ENCODE data around the gene SYCN.

SYCN gene

DNA sequence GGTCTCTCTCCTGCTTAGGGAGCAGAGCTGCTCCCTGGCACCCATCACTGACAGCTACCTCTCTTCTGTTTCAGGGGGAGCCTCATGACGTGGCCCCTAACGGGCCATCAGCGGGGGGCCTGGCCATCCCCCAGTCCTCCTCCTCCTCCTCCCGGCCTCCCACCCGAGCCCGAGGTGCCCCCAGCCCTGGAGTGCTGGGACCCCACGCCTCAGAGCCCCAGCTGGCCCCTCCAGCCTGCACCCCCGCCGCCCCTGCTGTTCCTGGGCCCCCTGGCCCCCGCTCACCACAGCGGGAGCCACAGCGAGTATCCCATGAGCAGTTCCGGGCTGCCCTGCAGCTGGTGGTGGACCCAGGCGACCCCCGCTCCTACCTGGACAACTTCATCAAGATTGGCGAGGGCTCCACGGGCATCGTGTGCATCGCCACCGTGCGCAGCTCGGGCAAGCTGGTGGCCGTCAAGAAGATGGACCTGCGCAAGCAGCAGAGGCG lies 30.5 kb downstream of the SYCN start:
- no peaks in the 10 kb centered on the region for H3K27me3 Mint-ChIP-seq
- H3K27ac Mint-ChIP-seq, result no peak overlapping the region
- H3K4me1 Mint-ChIP-seq (ENCODE audit: low read depth), result no peaks in the 10 kb centered on the region
- no peak overlapping the region for H3K4me3 Mint-ChIP-seq
- no peaks in the 10 kb centered on the region for H3K9me3 Mint-ChIP-seq
- no peaks in the 10 kb centered on the region for H3K36me3 Mint-ChIP-seq (ENCODE audit: low read depth)

DNA sequence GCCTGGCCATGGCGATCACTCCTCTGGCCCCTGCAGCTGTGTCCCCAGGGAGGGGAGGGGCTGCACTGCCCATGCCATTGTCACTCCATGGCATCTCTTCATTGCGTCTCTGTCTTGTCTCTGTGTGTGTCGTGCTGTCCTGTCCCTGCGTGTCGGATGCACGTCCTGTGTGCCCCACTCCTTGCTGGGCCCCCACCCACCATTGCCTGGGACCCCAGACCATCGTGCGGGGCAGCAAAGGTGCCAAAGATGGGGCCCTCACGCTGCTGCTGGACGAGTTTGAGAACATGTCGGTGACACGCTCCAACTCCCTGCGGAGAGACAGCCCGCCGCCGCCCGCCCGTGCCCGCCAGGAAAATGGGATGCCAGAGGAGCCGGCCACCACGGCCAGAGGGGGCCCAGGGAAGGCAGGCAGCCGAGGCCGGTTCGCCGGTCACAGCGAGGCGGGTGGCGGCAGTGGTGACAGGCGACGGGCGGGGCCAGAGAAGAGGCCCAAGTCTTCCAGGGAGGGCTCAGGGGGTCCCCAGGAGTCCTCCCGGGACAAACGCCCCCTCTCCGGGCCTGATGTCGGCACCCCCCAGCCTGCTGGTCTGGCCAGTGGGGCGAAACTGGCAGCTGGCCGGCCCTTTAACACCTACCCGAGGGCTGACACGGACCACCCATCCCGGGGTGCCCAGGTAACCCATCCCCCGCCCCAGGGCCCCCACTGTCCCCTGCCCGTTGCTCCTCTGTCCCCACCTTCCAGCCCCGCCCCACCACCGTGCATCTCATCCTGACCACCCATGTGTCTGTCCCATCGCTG lies 31.2 kb downstream of the SYCN start:
- no peak overlapping the region for H3K27ac Mint-ChIP-seq
- H3K4me3 Mint-ChIP-seq, result no peak overlapping the region
- H3K4me1 Mint-ChIP-seq (ENCODE audit: low read depth), result no peaks in the 10 kb centered on the region
- no peaks in the 10 kb centered on the region for H3K36me3 Mint-ChIP-seq (ENCODE audit: low read depth)
- H3K9me3 Mint-ChIP-seq, result no peaks in the 10 kb centered on the region
- H3K27me3 Mint-ChIP-seq, result no peaks in the 10 kb centered on the region

DNA sequence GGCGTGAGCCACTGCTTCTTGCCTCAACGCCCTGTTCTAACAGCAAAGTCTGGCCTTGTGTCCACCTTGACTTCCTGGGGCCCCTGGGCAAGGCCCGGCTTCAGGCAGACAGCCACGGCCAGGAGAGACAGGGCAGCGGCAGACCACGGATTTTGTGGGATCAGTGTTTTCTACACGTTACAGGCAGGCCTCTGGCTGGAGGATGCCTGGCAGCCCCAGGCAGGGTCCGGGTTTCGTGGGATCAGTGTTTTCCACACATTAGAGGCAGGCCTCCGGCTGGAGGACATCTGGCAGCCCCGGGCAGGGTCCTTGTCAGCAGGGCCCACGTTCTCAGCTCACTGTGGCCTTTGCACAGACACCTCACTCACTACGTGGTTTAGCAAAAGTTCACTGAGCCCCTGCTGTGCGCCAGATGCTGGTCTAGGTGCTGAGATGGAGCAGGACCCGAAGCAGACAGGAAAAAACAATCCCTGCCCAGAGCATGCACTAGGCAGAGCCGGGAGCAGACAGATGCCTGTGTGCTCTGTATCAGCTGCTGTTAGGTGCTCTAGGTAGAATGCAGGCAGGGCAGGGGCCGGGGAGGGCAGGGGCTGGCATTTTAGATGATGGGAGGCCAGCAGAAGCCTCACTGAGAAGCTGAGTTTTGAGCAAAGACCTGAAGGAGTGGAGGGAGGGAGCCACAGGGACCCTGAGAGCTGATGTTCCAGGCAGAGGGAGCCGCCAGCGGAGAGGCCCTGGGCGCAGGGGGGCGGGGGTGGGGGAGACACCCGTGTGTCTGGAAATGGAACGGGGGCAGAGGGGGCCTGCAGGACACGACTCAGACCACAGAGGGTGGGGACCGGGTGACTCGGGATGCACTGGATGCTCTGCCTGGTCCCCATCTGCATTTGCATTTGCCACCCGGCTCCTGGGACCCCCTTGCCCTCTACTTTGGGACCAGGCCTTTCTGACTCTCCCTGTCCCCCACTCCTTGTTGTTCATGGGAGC lies 32.3 kb downstream of the SYCN start:
- H3K27me3 Mint-ChIP-seq, result no peaks in the 10 kb centered on the region
- no peak overlapping the region for H3K4me3 Mint-ChIP-seq
- H3K36me3 Mint-ChIP-seq (ENCODE audit: low read depth), result no peaks in the 10 kb centered on the region
- H3K27ac Mint-ChIP-seq, result no peak overlapping the region
- no peaks in the 10 kb centered on the region for H3K4me1 Mint-ChIP-seq (ENCODE audit: low read depth)
- H3K9me3 Mint-ChIP-seq, result no peaks in the 10 kb centered on the region

DNA sequence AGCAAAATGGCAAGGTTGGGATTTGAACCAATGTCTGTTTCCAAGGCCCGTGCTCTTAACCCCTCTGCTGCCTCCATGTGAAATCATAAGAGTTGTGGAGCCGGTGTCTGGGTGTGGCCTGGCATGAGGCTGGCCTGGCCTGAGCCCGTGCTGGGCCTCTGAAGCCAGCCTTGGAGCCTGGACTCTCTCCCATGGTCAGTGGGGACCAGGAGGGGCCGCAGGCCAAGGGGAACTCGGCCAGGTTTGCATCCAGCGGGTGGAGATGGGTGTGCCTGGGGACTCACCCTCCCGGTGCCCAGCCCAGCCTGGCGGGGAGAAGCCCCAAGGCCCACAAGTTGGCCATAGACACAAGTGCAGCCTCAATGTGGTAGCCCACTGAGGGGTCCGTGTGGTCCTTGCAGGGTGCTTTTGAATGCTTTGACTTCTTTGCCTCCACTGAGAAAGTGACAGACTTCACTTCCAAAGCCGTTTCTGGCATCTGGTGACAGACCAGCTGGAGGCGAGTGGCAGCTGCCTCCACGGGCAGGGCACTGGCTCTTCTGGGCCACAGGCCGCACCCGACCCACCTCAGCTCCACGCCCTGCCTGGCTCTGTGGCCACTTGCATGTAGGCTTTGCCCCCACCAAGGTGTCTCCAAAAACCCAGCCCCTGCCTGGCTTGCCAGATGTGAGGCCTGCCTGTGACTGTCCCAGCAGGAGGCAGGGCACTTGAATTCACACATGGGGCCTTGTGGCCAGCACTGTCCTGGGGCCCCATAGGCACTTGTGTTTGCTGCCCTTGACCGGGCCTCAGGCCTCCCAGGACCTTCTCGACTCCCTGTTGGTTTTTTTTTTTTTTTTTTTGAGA lies 33.5 kb downstream of the SYCN start:
- Mint-ChIP-seq H3K27ac (no peak overlapping the region), H3K9me3 (no peaks in the 10 kb centered on the region), H3K4me3 (no peak overlapping the region), H3K27me3 (no peaks in the 10 kb centered on the region), H3K4me1 (ENCODE audit: low read depth) (no peaks in the 10 kb centered on the region), H3K36me3 (ENCODE audit: low read depth) (no peaks in the 10 kb centered on the region)

DNA sequence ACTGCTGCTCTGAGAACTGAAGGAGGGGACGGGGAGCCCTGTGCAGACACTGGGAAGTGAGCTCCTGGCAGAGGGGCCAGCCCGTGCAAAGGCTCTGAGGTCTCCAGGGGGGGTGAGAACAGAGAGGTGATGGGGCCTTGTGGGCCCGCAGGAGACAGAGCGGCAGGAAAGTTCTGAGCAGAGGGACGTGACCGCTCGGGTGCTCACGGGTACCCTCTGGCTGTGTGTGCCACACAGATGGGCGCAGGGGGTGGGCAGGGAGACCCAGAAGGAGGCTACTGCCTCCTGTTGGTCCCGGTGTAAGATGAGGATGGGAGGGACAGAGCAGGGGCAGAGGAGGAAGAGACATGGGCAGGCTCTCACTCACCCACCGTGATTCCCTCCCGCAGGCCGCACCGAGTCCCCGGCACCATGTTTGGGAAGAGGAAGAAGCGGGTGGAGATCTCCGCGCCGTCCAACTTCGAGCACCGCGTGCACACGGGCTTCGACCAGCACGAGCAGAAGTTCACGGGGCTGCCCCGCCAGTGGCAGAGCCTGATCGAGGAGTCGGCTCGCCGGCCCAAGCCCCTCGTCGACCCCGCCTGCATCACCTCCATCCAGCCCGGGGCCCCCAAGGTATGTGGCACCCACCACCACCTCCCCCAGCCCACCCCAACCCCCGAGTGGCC lies 34.8 kb downstream of the SYCN start:
- H3K27me3 Mint-ChIP-seq, result no peaks in the 10 kb centered on the region
- H3K4me3 Mint-ChIP-seq, result no peak overlapping the region
- H3K9me3 Mint-ChIP-seq, result no peaks in the 10 kb centered on the region
- H3K27ac Mint-ChIP-seq, result no peak overlapping the region
- H3K4me1 Mint-ChIP-seq (ENCODE audit: low read depth), result no peaks in the 10 kb centered on the region
- no peaks in the 10 kb centered on the region for H3K36me3 Mint-ChIP-seq (ENCODE audit: low read depth)

DNA sequence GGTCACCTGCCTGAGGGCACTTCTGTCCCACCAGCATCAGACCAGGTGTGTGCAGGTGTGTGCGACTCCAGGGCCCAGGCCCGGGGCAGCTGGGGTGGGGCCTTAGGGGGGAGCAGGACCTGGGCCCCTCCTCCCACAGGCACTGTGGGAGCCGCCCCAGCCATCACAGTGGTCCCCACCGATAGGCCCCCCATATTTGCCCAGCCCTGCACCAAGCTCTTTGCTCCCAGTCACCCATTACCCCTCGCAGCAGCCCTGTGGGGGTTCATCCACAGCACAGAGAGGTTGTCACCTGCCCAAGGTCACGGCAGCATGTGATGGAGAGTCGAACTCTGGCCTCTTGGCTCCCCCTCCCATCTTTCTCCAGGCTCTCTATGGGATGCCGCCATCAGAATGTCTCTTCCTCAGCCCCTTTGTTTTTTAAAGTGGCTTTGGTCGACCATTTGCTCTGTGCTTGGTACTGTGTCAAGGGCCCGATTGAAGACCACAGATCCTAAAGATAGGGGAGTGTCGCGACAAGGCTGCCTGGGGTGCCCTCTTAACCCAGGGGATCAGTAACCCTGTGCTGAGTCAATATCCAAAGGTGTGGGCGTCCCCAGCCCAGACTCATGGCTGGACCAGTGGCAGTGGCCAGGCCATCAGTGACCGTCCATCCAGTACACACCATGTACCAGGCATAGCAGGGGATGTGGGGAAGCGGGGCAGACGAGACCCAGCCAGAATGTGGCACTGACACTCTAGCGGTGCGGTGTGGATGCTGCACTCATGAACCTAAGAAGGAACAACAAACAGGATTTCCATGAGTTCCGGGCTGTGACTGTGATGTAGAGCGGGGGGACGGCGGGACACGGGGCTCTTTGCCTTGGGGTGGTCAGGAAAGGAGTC lies 35.6 kb downstream of the SYCN start:
- peaks cover under 1% of the 10 kb centered on the region for H3K4me1 Mint-ChIP-seq (ENCODE audit: low read depth)
- H3K36me3 Mint-ChIP-seq (ENCODE audit: low read depth), result no peaks in the 10 kb centered on the region

DNA sequence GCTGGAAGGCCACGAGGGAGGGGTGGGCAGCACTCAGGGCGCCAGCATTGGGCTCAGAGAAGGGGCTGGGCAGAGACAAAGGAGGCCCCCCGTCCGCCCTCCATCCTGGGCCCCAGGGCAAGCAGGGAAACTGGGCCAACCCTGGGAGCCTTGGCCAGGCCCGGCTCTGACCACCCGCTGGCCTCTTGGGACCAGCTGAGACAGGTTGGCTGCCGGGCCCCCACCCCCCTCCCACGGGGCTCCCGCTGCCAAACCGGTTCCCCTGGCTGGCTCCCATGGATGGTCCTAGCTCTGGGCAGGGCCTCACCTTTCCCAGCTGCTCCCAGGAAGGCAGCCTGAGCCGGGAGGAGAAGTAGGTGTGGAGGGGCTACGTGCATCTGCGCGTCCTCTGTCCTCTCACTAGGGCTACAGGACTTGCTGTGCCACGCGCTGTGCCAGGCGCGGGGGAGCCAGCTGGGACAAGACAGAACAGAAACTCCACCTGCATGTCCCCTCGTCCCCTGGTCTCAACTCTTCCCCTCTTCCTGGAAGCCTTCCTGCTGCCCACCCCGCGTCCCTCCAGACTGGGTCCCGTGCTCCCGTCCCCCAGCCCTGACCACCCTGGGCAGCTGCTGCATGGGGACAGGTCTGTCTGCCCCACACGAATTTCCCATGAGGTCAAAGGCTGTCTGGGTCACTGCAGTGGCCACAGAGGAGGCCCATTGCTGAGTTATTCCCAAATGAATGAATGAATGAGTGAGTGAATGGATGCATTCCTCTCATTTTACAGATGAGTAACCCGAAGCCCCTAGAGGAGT lies 36.4 kb downstream of the SYCN start:
- Mint-ChIP-seq H3K9me3 (no peaks in the 10 kb centered on the region), H3K27ac (no peak overlapping the region), H3K27me3 (no peaks in the 10 kb centered on the region), H3K4me3 (no peak overlapping the region), H3K36me3 (ENCODE audit: low read depth) (no peaks in the 10 kb centered on the region), H3K4me1 (ENCODE audit: low read depth) (peaks cover 7% of the 10 kb centered on the region)

More for the DNA sequence above, 35.6 kb downstream of the SYCN start:
- no peak overlapping the region for H3K4me3 Mint-ChIP-seq
- no peak overlapping the region for H3K27ac Mint-ChIP-seq
- H3K27me3 Mint-ChIP-seq, result no peaks in the 10 kb centered on the region
- H3K9me3 Mint-ChIP-seq, result no peaks in the 10 kb centered on the region

DNA sequence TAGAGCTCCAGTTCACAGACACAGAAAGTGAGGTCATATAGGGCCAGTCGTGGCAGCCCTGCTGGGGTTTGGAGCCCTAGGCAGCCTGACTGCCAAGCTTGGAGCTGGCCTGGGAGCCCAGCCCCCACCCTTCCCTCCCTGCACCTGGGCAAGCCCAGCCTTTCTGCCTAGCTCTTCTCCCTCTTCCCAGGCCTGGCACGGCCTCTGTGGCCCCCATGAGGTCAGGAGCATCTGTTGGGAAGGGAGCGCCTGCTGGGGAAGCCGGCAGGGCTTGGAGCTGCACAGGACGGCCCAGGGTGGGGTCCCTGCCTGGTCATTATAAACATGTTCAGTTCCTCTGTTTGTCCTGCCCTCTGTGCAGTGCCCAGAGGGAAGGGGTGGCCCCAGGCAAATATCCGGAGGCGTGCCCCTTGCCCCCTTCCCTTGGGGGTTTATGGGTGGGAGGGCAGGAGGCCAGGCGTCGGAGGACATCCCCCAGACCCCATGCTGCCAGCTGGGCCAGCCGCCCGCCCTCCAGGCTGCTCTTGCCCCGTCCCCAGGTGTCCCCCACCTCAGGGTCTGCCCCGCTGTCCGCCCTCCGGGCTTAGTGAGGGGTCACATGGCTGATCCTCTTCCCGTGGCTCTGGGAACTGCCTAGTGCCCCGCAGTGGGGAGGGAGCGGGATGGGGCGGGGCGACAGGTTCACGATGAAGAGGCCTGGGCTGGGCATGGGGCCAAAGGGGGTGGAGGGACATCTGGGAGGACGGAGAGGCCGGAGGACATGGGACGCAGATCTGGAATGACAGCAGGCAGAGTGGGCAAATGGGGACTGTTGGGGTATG lies 37.3 kb downstream of the SYCN start:
- Mint-ChIP-seq H3K9me3 (no peaks in the 10 kb centered on the region), H3K27me3 (no peaks in the 10 kb centered on the region), H3K27ac (no peak overlapping the region), H3K4me3 (no peak overlapping the region), H3K36me3 (ENCODE audit: low read depth) (no peaks in the 10 kb centered on the region), H3K4me1 (ENCODE audit: low read depth) (peaks cover 11% of the 10 kb centered on the region)

DNA sequence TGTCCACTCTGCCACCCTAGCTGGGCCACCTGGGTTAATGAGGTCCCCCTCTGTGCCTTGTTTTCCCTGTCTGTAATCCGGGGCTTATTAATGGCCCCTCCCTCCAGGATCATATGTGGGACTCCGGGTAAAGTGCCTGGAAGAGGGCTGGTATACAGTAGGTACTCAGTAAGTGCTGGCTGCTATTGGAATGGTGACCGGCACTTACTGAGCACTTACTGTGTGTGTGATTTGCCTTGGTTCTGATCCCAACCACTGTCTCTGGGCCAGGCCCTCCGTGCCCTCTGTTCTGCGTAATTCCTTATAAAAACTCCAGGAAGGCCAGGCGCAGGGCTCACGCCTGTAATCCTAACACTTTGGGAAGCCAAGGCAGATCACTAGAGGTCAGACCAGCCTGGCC lies 38.2 kb downstream of the SYCN start:
- H3K4me3 Mint-ChIP-seq, result no peak overlapping the region
- H3K27me3 Mint-ChIP-seq, result no peaks in the 10 kb centered on the region
- H3K36me3 Mint-ChIP-seq (ENCODE audit: low read depth), result no peaks in the 10 kb centered on the region
- peaks cover 11% of the 10 kb centered on the region for H3K4me1 Mint-ChIP-seq (ENCODE audit: low read depth)
- H3K9me3 Mint-ChIP-seq, result no peaks in the 10 kb centered on the region
- no peak overlapping the region for H3K27ac Mint-ChIP-seq

DNA sequence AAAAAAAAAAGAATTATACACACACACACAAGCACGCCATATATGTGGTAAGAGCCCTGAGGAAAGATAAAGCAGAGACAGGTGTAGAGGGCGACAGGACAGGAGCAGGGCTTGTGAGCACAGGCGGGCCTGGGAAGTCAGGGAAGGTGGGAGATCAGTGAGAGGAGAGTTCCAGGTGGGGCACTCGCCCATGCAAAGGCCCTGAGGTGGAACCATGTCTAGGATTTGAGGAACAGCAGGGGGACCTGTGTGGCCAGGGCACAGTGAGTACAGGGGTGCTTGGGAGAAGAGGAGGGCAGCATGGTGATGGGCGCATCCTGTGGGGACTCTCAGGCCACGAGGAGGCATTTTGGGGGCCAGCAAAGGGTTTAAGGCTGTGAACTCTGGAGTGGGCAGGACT lies 39.8 kb downstream of the SYCN start:
- peaks cover 11% of the 10 kb centered on the region for H3K4me1 Mint-ChIP-seq (ENCODE audit: low read depth)
- H3K27ac Mint-ChIP-seq, result no peak overlapping the region
- no peak overlapping the region for H3K4me3 Mint-ChIP-seq
- no peaks in the 10 kb centered on the region for H3K27me3 Mint-ChIP-seq
- no peaks in the 10 kb centered on the region for H3K9me3 Mint-ChIP-seq
- no peaks in the 10 kb centered on the region for H3K36me3 Mint-ChIP-seq (ENCODE audit: low read depth)

DNA sequence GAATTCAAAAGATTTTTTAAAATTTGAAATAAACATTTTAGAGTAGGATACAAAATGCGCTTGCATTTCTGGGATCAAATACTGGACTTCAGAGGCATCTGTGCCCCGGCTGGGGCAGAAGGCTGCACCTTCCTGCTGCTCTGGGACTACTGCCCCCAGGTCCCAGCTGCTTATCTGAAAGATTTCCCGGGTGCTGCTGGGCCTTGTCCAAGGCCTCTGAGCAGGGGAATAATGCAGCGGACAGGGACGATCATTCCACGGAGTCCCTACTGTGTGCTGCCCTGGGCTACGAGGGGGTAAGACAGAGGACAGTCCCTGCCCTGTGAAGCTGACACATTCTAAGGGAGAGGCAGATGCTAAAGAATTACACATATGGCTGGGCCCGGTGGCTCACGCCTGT lies 40.4 kb downstream of the SYCN start:
- Mint-ChIP-seq H3K9me3 (no peaks in the 10 kb centered on the region), H3K27me3 (no peaks in the 10 kb centered on the region), H3K27ac (no peak overlapping the region), H3K4me1 (ENCODE audit: low read depth) (peaks cover 11% of the 10 kb centered on the region), H3K4me3 (no peak overlapping the region), H3K36me3 (ENCODE audit: low read depth) (no peaks in the 10 kb centered on the region)

DNA sequence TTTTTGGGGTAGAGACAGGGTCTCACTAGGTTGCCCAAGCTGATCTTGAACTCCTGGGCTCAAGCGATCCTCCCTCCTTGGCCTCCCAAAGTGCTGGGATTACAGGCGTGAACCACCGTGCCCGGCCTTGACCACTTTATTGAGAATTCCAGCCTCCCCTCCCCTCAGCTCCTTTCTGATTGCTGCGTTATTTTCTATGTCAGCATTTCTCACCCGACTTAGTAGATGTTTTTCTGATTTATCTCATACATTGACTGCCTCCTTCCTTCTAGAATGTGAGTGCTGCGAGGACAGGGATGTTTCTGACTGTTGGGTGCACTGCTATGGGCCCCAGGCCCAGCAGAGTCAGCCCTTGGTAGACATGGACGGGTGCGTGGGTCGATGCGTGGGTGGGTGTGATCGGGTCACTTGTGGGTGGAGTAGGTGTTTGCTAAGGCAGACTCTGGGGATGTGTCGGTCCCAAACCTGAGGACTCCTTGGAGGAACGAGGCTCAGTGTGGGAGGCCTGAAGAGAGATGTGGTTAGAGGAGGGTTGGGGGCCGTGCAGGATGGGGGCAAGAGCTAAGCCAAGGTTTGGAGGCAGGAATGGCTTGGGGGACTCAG lies 41.5 kb downstream of the SYCN start:
- Mint-ChIP-seq H3K4me1 (ENCODE audit: low read depth) (peaks cover 11% of the 10 kb centered on the region), H3K27me3 (no peaks in the 10 kb centered on the region), H3K36me3 (ENCODE audit: low read depth) (no peaks in the 10 kb centered on the region), H3K9me3 (no peaks in the 10 kb centered on the region), H3K4me3 (no peak overlapping the region), H3K27ac (no peak overlapping the region)
